HG03571 (cell line): ENCODE measurements around the gene BIRC5.
"Not testable (repeated sequence)": the region's sequence is repeated elsewhere in the genome, so short reads cannot be mapped to it uniquely, and the experiment has no call there.

ENCODE experiments used
- ATAC-seq: cut with Tn5 transposase; IDR thresholded peaks from one replicate; pipeline ENCODE4 v1.9.1; 2021; ENCODE audit not compliant: unreplicated experiment

The BIRC5 gene

GRCh38 chr17:78224231-78225087 lies 10.4 kb downstream of the BIRC5 start:
- no peak for ATAC-seq

- ATAC-seq: no peak
Measured at GRCh38 chr17:78225088-78225865, 11.2 kb downstream of the BIRC5 start.

DNA sequence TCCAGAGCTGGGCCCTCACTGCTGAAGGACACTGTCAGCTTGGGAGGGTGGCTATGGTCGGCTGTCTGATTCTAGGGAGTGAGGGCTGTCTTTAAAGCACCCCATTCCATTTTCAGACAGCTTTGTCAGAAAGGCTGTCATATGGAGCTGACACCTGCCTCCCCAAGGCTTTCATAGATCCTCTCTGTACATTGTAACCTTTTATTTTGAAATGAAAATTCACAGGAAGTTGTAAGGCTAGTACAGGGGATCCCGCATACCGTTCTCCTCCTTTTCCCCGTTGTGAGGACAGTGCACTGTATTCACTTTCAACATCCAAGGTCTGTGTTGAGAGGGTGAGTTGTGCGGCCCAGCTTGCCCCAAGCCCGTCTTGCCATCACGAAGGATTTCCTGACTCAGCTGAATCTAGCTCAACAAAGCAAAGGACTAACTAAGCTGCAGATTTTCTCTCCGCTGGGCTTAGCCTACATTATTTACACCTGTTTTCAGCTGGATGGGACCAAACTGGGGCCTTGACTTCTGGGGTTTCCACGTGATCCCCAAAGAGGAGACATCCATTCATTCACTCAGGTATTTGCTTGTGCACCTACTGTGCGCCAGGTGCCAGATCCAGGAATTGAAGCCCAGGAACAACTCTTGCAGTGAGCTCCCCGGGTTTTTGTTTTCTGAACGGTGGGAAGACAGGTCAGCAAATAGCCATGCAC lies 12.2 kb downstream of the BIRC5 start:
- ATAC-seq: no peak

- ATAC-seq: no peak
Measured at GRCh38 chr17:78226759-78227454, 12.9 kb downstream of the BIRC5 start.

DNA sequence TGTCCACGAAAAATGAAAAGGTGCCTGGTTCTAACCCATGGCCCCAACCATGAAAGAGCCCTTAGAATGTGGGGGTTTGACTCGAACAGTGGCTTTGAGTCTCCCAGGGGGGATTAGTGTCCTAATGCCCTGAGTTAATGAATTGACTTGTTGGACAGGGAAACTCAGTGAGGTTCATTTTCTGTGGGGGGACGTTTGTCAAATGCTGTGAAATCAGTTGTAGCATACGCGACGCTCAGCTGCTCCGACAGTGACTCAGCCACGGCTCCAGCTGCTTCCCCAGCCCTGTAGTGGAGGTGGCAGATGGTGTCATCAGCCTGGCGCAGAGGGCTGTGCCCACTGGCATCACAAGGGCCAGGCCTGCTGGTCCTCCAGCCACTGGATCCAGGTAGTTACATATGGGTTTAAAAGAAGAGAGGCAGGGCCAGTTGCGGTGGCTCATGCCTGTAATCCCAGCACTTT lies 13.4 kb downstream of the BIRC5 start:
- no peak for ATAC-seq

DNA sequence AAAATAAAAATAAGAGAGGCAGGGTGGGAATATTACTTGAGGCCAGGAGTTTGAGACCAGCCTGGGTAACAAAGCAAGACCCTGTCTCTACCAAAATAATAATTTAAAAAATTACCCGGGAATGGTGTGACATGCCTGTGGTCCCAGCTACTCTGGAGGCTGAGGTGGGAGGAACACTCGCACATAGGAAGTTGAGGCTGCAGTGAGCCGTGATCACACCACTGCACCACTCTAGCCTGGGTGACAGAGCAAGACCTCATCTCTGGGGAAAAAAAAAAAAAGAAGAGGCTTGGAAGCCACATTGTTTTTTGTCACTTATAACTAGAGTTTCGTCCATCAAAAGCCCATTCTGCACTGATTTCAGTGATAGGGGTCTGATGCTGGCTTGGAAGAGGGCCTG lies 14.1 kb downstream of the BIRC5 start:
- no peak for ATAC-seq

GRCh38 chr17:78230252-78230962 lies 16.4 kb downstream of the BIRC5 start:
- ATAC-seq: no peak

DNA sequence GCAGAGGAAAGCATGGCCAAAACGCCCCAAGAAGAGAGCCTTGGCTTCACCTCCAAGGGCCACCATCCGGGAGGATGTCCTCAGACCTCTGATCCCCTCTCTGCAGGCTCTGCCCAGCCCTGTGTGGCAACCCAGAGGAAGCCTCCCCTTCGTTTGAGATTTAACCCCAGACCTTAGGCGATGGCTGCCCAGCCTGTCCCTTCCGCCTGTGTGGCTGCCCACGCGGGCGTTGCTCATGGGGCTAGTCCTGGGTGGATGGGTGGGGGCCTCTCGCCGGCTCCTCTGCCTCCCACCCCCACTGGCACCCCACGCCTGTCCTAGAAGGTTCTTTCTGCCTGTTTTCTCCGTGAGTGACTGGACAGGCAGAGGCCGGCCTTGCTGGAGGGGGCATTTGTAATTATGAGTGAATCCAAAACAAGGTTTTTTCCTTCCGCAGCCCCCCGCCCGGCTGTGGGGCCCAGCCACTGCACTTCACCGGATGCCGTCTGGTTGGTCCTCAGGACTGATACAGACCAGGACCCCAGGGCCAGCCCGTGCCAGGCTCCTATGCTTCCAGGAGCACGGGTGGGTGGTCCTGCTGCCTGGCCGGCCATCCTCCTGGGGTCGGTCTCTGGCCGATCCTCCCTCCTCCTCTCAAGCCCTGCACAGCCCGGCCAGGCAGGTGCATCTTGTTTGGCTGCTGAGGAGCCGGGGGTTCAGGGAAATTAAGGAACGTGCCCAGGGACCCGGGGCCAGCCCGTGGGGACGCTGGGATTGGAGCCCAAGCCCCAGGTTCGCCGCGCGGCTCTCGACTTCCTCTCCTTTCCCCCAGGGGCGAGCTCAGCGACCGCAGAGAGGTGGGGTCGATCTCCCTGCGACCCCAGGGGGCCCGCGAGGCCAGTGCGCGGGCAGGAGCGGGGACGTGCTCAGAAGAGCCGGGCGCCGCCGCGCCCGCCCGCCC lies 17.2 kb downstream of the BIRC5 start, which contains the start of gene TMEM235:
TMEM235 (plus strand) TSS at position 636 of the 940 bp plus-strand sequence. CDS start 393 bp downstream, outside the sequence.
- no peak for ATAC-seq

- ATAC-seq: no peak
Measured at GRCh38 chr17:78231991-78232858, 18.2 kb downstream of the BIRC5 start.

- ATAC-seq: no peak
Measured at GRCh38 chr17:78232859-78233173, 18.8 kb downstream of the BIRC5 start.

DNA sequence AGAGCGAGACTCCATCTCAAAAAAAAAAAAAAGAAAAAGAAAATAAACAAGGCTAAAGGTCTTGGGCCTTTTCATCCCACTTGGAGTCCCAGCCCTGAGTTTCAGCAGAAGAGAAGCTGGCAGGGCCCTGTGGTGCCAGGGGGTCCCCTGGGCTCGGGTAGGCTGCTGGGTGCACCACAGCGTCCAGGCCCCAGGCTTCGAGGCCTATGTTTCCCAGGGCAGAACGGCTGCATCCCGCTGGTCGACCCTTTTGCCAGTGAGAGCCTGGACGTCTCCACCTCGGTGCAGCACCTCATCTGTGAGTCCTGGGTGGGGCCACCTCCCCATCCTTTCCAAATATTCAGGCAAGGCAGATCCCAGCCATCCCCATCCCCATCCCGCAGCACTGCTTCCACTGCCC lies 19.6 kb downstream of the BIRC5 start:
- ATAC-seq: no peak

DNA sequence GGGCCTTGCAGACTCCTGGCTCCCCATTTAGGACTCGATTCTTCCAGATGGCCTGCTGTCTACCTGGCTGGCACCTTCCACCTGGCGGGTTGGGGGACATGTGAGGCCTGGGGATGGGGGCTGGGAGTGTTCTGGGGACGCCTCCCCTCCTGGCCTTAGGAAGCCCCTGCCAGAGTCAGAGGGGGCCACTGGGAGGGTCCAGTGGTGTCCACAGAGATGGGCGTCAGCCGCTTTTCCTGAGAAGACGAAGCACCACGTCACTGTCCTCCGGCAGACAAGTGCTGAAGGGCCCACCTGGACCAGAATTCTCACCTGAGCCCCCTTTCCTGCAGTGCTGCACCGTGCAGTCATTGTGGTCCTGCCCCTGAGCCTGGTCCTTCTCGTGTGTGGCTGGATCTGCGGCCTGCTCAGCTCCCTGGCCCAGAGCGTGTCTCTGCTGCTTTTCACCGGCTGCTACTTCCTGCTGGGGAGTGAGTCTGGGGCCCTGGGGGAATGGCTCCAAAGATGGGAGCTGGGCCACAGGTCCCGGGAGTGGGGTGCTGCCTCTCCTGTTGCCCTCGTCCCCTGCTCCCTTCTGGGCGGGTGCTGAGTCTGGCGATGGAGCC lies 20.3 kb downstream of the BIRC5 start:
- no peak for ATAC-seq

DNA sequence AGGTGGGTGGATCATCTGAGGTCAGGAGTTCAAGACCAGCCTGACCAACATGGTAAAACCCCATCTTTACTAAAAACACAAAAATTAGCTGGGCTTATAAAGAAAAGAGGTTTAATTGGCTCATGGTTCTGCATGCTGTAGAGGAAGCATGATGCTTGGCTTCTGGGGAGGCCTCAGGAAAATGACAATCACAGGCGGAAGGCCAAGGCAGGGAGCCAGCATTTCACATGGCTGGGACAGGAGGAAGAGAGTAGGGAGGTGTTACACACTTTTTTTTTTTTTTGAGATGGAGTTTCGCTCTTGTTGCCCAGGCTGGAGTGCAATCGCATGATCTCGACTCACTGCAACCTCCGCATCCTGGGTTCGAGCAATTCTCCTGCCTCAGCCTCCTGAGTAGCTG lies 21.0 kb downstream of the BIRC5 start:
- not testable (repeated sequence) for ATAC-seq

- ATAC-seq: no peak
Measured at GRCh38 chr17:78235885-78236284, 21.8 kb downstream of the BIRC5 start.

DNA sequence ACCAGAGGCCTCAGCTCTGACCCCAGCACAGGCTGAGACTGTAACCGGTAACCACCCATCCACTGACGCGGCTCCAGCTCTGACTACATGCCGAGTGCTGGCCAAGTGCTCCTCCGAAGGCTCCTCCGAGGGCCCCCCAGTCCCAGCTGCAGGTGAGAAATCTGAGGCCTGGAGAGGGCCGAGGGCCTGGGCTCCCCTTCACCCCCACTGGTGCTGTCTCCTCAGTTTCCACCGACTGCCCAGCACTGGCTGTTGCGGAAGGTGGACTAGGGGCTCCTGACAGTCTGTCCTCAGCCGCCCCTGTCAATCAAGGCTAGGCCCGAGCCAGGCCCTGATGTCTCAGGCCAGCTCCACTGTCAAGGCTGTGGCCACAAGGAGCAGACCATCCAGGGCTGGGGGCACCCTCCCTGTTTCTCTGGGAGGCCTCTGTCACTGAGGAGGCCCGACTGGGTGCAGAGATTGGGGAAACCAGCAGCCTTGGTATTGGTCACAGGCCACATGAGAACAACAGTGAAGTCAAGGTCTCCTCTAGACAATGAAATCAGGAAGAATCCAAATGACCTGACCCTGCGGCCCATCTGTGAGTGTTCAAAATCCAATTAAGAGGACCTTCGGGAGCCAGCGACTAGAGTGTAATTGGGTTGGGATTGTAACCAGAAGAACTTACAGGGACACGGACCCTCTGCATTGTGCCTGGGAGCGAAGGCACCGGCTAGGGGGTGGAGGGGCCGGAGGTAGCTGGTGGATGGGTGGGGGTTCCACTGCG lies 22.5 kb downstream of the BIRC5 start:
- no peak for ATAC-seq

DNA sequence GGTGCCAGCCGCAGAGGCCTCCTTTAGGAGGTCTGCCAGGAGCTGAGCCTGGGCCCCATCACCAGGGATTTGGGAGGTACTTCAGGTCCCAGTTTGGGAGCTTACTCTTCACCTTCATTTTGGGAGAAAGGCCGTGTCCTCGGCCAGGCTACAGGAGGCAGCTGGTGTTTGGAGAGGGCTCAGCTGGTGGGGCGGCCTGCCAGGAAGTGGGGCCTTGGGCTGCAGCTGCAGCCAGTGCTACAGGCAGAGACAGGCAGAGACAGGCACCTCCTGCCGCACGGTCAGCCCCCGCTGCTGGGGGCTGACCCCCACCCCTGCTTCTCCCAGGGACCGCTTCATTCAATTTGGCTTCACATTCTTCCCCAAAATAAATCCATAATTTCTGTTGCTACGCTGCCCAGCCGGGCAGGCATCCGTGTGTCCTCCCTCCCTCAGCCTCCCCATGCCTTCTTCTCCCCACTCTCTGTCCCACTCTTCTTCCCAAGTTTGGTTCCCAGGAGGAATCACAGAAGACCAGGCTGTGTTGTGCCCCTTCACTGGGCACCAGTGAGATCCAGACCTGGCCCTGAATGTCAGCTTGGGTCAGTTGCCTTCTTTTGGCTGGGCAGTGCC lies 23.5 kb downstream of the BIRC5 start:
- no peak for ATAC-seq
